HepG2 (cell line): ENCODE measurements around the gene CDCP2. TPM values are rescaled to one million over a fixed set of nuclear protein-coding genes. Genes with fewer than 3 reads are reported as not detected.

ENCODE experiments used
- FOXP1 ChIP-seq, 2 experiments: fragments of 450-650 bp in 1 of 2; IDR thresholded peaks; 2 replicates each; pipeline ENCODE4 v1.6.1; 2017 to 2018; ENCODE audit warnings: antibody characterized with exemption in 1 of 2
- GPN1 ChIP-seq: sonication (generic); formaldehyde crosslinking; IDR thresholded peaks from 2 replicates; pipeline ENCODE4 v1.5.1; 2020; ENCODE audit warnings: missing genetic modification reagents, borderline replicate concordance
- HNF4A ChIP-seq: sonication (generic); formaldehyde crosslinking; IDR thresholded peaks from 2 replicates; pipeline ENCODE4 v1.4.0; 2020; ENCODE audit warnings: missing genetic modification reagents
- JDP2 ChIP-seq: sonication (generic); formaldehyde crosslinking; IDR thresholded peaks from 2 replicates; pipeline ENCODE4 v1.8.1; 2022; ENCODE audit warnings: missing genetic modification reagents, borderline replicate concordance
- KLF15 ChIP-seq: sonication (generic); formaldehyde crosslinking; IDR thresholded peaks from 2 replicates; pipeline ENCODE4 v1.8.1; 2023; ENCODE audit warnings: borderline replicate concordance, mild to moderate bottlenecking, inconsistent platforms, missing genetic modification reagents, mixed read lengths
- MXI1 ChIP-seq: IDR thresholded peaks from 3 replicates; pipeline ENCODE4 v1.6.1; 2012; ENCODE audit warnings: low read depth, low read length, inconsistent platforms, borderline replicate concordance
- NR2C2 ChIP-seq: sonication (generic); formaldehyde crosslinking; IDR thresholded peaks from 2 replicates; pipeline ENCODE4 v1.4.0; 2020; ENCODE audit warnings: missing genetic modification reagents, mild to moderate bottlenecking, moderate library complexity, borderline replicate concordance
- RFX1 ChIP-seq: fragments of 450-650 bp; IDR thresholded peaks from 2 replicates; pipeline ENCODE4 v1.6.1; 2017
- TBP ChIP-seq: sonication (generic); formaldehyde crosslinking; IDR thresholded peaks from 2 replicates; pipeline ENCODE4 v1.5.0; 2020; ENCODE audit warnings: missing genetic modification reagents
- TRIM24 ChIP-seq: sonication (generic); formaldehyde crosslinking; IDR thresholded peaks from 2 replicates; pipeline ENCODE4 v1.8.0; 2022; ENCODE audit warnings: mild to moderate bottlenecking, missing genetic modification reagents
- ZBTB20 ChIP-seq: sonication (generic); formaldehyde crosslinking; IDR thresholded peaks from 2 replicates; pipeline ENCODE4 v1.8.1; 2023; ENCODE audit warnings: missing genetic modification reagents, low read depth, mild to moderate bottlenecking, borderline replicate concordance
- ZBTB7B ChIP-seq: sonication (generic); formaldehyde crosslinking; IDR thresholded peaks from 2 replicates; pipeline ENCODE4 v1.4.0; 2020; ENCODE audit warnings: missing genetic modification reagents
- ZNF605 ChIP-seq: sonication (generic); formaldehyde crosslinking; IDR thresholded peaks from 2 replicates; pipeline ENCODE4 v1.8.0; 2022; ENCODE audit warnings: mild to moderate bottlenecking, missing genetic modification reagents
- ZNF703 ChIP-seq: sonication (generic); formaldehyde crosslinking; IDR thresholded peaks from 2 replicates; pipeline ENCODE4 v1.5.1; 2020; ENCODE audit warnings: missing genetic modification reagents, mild to moderate bottlenecking, moderate library complexity, borderline replicate concordance
- ZNF788 ChIP-seq: sonication (generic); formaldehyde crosslinking; IDR thresholded peaks from 2 replicates; pipeline ENCODE4 v1.5.0; 2020; ENCODE audit warnings: mild to moderate bottlenecking, missing genetic modification reagents, borderline replicate concordance
- ZNF879 ChIP-seq: sonication (generic); formaldehyde crosslinking; IDR thresholded peaks from 2 replicates; pipeline ENCODE4 v1.8.1; 2023; ENCODE audit warnings: missing genetic modification reagents
- polyA plus RNA-seq, 8 experiments: library from polyadenylated mRNA; depleted of rRNA in 3 of 8; stranded (reverse) in 7 of 8; unstranded in 1 of 8; fragments of >200 nt; fragmentation: Illumina TruSeq in 4 of 8; extraction: Trizol in 4 of 8; gene quantifications; 2 replicates each; pipeline versions ENCODE4 v1.2.1 to v1.2.3, GENCODE V29; 2011 to 2016; ENCODE audit warnings: low read depth in 4 of 8, missing spikeins in 1 of 8, mixed read lengths in 1 of 8; ENCODE audit not compliant: insufficient read depth in 1 of 8
- total RNA-seq, 5 experiments: library from RNA; depleted of rRNA; stranded (reverse); fragments of >200 nt; fragmentation: Illumina TruSeq; extraction: Trizol; gene quantifications; 2 replicates each; pipeline ENCODE4 v1.2.3, GENCODE V29; 2016; ENCODE audit warnings: low read depth in 1 of 5
- TF ChIP-seq, protein P1 (sequence below): sonication (generic); formaldehyde crosslinking; IDR thresholded peaks from 2 replicates; pipeline ENCODE4 v1.4.0; 2020; ENCODE audit warnings: missing genetic modification reagents, borderline replicate concordance
- TF ChIP-seq, protein P2 (sequence below): sonication (generic); IDR thresholded peaks from 2 replicates; pipeline ENCODE4 v1.6.1; 2016; ENCODE audit warnings: low read depth, borderline replicate concordance
- TF ChIP-seq, protein P3 (sequence below): sonication (generic); formaldehyde crosslinking; IDR thresholded peaks from 2 replicates; pipeline ENCODE4 v1.8.1; 2022; ENCODE audit warnings: low read depth, mild to moderate bottlenecking, missing genetic modification reagents
- TF ChIP-seq, protein P4 (sequence below), 2 experiments: sonication (generic) in 1 of 2; formaldehyde crosslinking in 1 of 2; IDR thresholded peaks; 2 replicates each; pipeline versions ENCODE4 v1.4.0 to v1.6.1; 2018 to 2020; ENCODE audit warnings: missing genetic modification reagents in 2 of 2, borderline replicate concordance in 1 of 2, low read depth in 1 of 2, mild to moderate bottlenecking in 1 of 2, missing biosample characterization in 1 of 2

Gene CDCP2
- total and polyA plus RNA-seq, 2 of the 13 experiments (the other 11 are each of a cell fraction or from before 2014, with no cell fraction given) = not detected

DNA sequence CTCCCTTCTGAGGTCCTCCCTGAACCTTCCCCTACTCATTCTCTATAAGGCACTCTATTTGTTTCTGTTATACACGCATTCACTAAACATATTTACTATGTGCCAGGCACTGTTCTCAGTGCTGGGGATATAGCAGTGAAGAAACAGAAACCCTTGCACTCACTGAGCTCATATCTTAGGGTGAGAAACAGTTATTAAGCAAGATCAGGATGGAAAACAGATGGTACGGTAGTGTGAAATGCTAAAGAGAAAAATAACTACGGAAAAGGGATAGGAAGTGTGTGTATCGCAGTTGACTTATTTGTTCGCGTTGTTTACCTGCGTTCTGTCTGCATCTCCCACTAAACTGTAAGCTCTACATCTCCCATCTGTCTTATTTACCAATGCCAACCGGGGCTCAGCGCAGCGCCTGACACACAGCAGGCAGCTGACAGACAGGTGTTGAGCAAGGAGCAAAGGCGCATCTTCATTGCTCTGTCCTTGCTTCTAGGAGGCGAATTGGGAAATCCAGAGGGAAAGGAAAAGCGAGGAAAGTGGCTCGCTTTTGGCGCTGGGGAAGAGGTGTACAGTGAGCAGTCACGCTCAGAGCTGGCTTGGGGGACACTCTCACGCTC is 46.5 kb upstream of the CDCP2 start (continued):
- TF ChIP-seq, protein P1, sequence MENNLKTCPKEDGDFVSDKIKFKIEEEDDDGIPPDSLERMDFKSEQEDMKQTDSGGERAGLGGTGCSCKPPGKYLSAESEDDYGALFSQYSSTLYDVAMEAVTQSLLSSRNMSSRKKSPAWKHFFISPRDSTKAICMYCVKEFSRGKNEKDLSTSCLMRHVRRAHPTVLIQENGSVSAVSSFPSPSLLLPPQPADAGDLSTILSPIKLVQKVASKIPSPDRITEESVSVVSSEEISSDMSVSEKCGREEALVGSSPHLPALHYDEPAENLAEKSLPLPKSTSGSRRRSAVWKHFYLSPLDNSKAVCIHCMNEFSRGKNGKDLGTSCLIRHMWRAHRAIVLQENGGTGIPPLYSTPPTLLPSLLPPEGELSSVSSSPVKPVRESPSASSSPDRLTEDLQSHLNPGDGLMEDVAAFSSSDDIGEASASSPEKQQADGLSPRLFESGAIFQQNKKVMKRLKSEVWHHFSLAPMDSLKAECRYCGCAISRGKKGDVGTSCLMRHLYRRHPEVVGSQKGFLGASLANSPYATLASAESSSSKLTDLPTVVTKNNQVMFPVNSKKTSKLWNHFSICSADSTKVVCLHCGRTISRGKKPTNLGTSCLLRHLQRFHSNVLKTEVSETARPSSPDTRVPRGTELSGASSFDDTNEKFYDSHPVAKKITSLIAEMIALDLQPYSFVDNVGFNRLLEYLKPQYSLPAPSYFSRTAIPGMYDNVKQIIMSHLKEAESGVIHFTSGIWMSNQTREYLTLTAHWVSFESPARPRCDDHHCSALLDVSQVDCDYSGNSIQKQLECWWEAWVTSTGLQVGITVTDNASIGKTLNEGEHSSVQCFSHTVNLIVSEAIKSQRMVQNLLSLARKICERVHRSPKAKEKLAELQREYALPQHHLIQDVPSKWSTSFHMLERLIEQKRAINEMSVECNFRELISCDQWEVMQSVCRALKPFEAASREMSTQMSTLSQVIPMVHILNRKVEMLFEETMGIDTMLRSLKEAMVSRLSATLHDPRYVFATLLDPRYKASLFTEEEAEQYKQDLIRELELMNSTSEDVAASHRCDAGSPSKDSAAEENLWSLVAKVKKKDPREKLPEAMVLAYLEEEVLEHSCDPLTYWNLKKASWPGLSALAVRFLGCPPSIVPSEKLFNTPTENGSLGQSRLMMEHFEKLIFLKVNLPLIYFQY (CRISPR knock-in tag) = no peak
- no peak for TF ChIP-seq JDP2
- TF ChIP-seq, protein P2, sequence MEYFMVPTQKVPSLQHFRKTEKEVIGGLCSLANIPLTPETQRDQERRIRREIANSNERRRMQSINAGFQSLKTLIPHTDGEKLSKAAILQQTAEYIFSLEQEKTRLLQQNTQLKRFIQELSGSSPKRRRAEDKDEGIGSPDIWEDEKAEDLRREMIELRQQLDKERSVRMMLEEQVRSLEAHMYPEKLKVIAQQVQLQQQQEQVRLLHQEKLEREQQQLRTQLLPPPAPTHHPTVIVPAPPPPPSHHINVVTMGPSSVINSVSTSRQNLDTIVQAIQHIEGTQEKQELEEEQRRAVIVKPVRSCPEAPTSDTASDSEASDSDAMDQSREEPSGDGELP = peak; percentile 83; the same call in 1 of the 2 replicates
- no peak for TF ChIP-seq TBP (CRISPR knock-in tag)
- TF ChIP-seq, protein P3, sequence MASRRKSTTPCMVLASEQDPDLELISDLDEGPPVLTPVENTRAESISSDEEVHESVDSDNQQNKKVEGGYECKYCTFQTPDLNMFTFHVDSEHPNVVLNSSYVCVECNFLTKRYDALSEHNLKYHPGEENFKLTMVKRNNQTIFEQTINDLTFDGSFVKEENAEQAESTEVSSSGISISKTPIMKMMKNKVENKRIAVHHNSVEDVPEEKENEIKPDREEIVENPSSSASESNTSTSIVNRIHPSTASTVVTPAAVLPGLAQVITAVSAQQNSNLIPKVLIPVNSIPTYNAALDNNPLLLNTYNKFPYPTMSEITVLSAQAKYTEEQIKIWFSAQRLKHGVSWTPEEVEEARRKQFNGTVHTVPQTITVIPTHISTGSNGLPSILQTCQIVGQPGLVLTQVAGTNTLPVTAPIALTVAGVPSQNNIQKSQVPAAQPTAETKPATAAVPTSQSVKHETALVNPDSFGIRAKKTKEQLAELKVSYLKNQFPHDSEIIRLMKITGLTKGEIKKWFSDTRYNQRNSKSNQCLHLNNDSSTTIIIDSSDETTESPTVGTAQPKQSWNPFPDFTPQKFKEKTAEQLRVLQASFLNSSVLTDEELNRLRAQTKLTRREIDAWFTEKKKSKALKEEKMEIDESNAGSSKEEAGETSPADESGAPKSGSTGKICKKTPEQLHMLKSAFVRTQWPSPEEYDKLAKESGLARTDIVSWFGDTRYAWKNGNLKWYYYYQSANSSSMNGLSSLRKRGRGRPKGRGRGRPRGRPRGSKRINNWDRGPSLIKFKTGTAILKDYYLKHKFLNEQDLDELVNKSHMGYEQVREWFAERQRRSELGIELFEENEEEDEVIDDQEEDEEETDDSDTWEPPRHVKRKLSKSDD (CRISPR knock-in tag) = 0 out of 2 replicates have a peak, but pooled peaks have one; percentile 45
- TF ChIP-seq TRIM24 (CRISPR knock-in tag) = no peak
- no peak for TF ChIP-seq ZNF788
- TF ChIP-seq, protein P4, sequence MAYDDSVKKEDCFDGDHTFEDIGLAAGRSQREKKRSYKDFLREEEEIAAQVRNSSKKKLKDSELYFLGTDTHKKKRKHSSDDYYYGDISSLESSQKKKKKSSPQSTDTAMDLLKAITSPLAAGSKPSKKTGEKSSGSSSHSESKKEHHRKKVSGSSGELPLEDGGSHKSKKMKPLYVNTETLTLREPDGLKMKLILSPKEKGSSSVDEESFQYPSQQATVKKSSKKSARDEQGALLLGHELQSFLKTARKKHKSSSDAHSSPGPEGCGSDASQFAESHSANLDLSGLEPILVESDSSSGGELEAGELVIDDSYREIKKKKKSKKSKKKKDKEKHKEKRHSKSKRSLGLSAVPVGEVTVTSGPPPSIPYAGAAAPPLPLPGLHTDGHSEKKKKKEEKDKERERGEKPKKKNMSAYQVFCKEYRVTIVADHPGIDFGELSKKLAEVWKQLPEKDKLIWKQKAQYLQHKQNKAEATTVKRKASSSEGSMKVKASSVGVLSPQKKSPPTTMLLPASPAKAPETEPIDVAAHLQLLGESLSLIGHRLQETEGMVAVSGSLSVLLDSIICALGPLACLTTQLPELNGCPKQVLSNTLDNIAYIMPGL (CRISPR knock-in tag; IDR thresholded peaks at IDR 0.05; ENCODE audit: borderline replicate concordance in 1 of 2, low read depth in 1 of 2) = 0 out of 4 replicates have a peak, but pooled peaks of 1 of the 2 experiments have one; percentile 18
- TF ChIP-seq HNF4A (CRISPR knock-in tag) = no peak
- TF ChIP-seq GPN1 = no peak
- TF ChIP-seq ZBTB20 = no peak
- TF ChIP-seq ZNF605 (CRISPR knock-in tag) = 0 out of 2 replicates have a peak, but pooled peaks have one; percentile 24
- TF ChIP-seq ZNF703 (CRISPR knock-in tag) = no peak
- TF ChIP-seq FOXP1 (IDR thresholded peaks at IDR 0.05) = no peak
- no peak for TF ChIP-seq FOXP1 (CRISPR knock-in tag; IDR thresholded peaks at IDR 0.05)
- TF ChIP-seq ZBTB7B (CRISPR knock-in tag) = no peak
- TF ChIP-seq NR2C2 (CRISPR knock-in tag) = peak; percentile 24; the same call in 1 of the 2 replicates
- TF ChIP-seq ZNF879 (CRISPR knock-in tag) = peak; percentile 43; the same call in 1 of the 2 replicates
- no peak for TF ChIP-seq RFX1
- no peak for TF ChIP-seq KLF15 (CRISPR knock-in tag)
- no peak for TF ChIP-seq MXI1
